HG02884 (cell line): ENCODE results near the gene PDE11A.

Experiments used
- ATAC-seq: cut with Tn5 transposase; IDR thresholded peaks from one replicate; pipeline ENCODE4 v1.9.1; 2021; ENCODE audit warnings: mild to moderate bottlenecking, moderate library complexity; ENCODE audit not compliant: unreplicated experiment

PDE11A gene

GRCh38 chr2:177705511-177706173, 366.9 kb downstream of the PDE11A start:
- no peak for ATAC-seq

- no peak for ATAC-seq
These were observed 369.4 kb downstream of the PDE11A start for GRCh38 chr2:177703159-177703558.

GRCh38 chr2:177698281-177698680, 374.3 kb downstream of the PDE11A start:
- ATAC-seq: no peak

GRCh38 chr2:177694348-177694747, 378.2 kb downstream of the PDE11A start:
- ATAC-seq: no peak

GRCh38 chr2:177693658-177694339, 378.8 kb downstream of the PDE11A start:
- no peak for ATAC-seq

GRCh38 chr2:177692783-177693269, 379.8 kb downstream of the PDE11A start:
- no peak for ATAC-seq

GRCh38 chr2:177692042-177692782, 380.4 kb downstream of the PDE11A start:
- no peak for ATAC-seq

- ATAC-seq: no peak
These were observed 381.4 kb downstream of the PDE11A start for GRCh38 chr2:177691177-177691576.

GRCh38 chr2:177689623-177690022, 383.0 kb downstream of the PDE11A start:
- ATAC-seq: no peak

GRCh38 chr2:177688844-177689243, 383.7 kb downstream of the PDE11A start:
- no peak for ATAC-seq

- ATAC-seq: no peak
These were observed 388.9 kb downstream of the PDE11A start for GRCh38 chr2:177683661-177684069.

GRCh38 chr2:177682836-177683660, 389.5 kb downstream of the PDE11A start:
- no peak for ATAC-seq

- no peak for ATAC-seq
These were observed 390.6 kb downstream of the PDE11A start for GRCh38 chr2:177682006-177682405.

- no peak for ATAC-seq
These were observed 391.5 kb downstream of the PDE11A start for GRCh38 chr2:177680866-177681712.

- no peak for ATAC-seq
These were observed 392.7 kb downstream of the PDE11A start for GRCh38 chr2:177679611-177680605.

- ATAC-seq: no peak
These were observed 393.6 kb downstream of the PDE11A start for GRCh38 chr2:177678939-177679338.

- ATAC-seq: no peak
These were observed 395.9 kb downstream of the PDE11A start for GRCh38 chr2:177676636-177677035.

GRCh38 chr2:177675825-177676224, 396.8 kb downstream of the PDE11A start:
- no peak for ATAC-seq

- ATAC-seq: no peak
These were observed 397.2 kb downstream of the PDE11A start for GRCh38 chr2:177675350-177675821.
